ENCODE measurements around the gene SPRR2D.

GRCh38 chr1:153071511-153071910 lies 30.6 kb upstream of the SPRR2D start, which contains the start of gene SPRR2B:
- TF ChIP-seq CTCF (IDR thresholded peaks at IDR 0.05) (no peak), POLR2A (IDR thresholded peaks at IDR 0.05) (no peak)

Data from heart left ventricle (tissue), 13 donors.